Gastrocnemius medialis (tissue), 4 donors: ENCODE results near the gene CDHR3. TPM values are rescaled to one million over a fixed set of nuclear protein-coding genes. Genes with fewer than 3 reads are reported as not detected.

ENCODE experiments used
- ATAC-seq, 2 donors: fragments of 150-250 bp; one replicate each; pipeline ENCODE4 v1.9.1; 2016
- DNase-seq, 2 donors: peaks; one replicate each; pipeline ENCODE4 v3.0.0-alpha.2; 2019
- H3K27ac ChIP-seq, 4 donors: fragments of 200-600 bp; sonication (generic); 1 replicate in 1 of 4; 2 replicates in 3 of 4; pipeline ENCODE4 v1.5.1; 2016 to 2018; ENCODE audit warnings: mild to moderate bottlenecking in 2 of 4, moderate library complexity in 1 of 4
- H3K27me3 ChIP-seq, 3 donors: fragments of 200-600 bp; sonication (generic) in 2 of 3; 1 replicate in 1 of 3; 2 replicates in 2 of 3; pipeline versions ENCODE4 v1.5.1 to v1.6.0; 2016 to 2019; ENCODE audit warnings: mild to moderate bottlenecking in 1 of 3, moderate library complexity in 1 of 3
- H3K36me3 ChIP-seq, 2 donors: fragments of 200-600 bp; sonication (generic) in 1 of 2; one replicate each; pipeline ENCODE4 v1.5.1; 2017 to 2018
- H3K4me1 ChIP-seq, 2 donors: fragments of 200-600 bp; sonication (generic) in 1 of 2; one replicate each; pipeline ENCODE4 v1.5.1; 2016 to 2017; ENCODE audit warnings: mild to moderate bottlenecking in 2 of 2
- H3K4me3 ChIP-seq, 4 donors: fragments of 200-600 bp; sonication (generic) in 3 of 4; 1 replicate in 1 of 4; 2 replicates in 3 of 4; pipeline ENCODE4 v1.5.1; 2016 to 2019; ENCODE audit warnings: mild to moderate bottlenecking in 2 of 4
- H3K9me3 ChIP-seq, 3 donors: fragments of 200-600 bp; sonication (generic) in 2 of 3; 1 replicate in 1 of 3; 2 replicates in 2 of 3; pipeline ENCODE4 v1.5.1; 2016 to 2019
- CTCF ChIP-seq, 5 experiments: fragments of 450-650 bp in 3 of 5; fragments of 200-600 bp in 2 of 5; sonication (generic) in 2 of 5; IDR thresholded peaks in 4 of 5; conservative IDR thresholded peaks in 1 of 5; 1 replicate in 4 of 5; 2 replicates in 1 of 5; pipeline ENCODE4 v1.5.1; 2016 to 2019; ENCODE audit warnings: antibody characterized with exemption in 5 of 5, mild to moderate bottlenecking in 3 of 5, moderate library complexity in 3 of 5
- POLR2A ChIP-seq, 2 donors: fragments of 450-650 bp; IDR thresholded peaks; one replicate each; pipeline ENCODE4 v1.6.1; 2017; ENCODE audit warnings: antibody characterized with exemption in 2 of 2, mild to moderate bottlenecking in 2 of 2, moderate library complexity in 2 of 2
- in situ Hi-C, 4 donors: fragments of 200-750 bp; cut with MboI; loops; one replicate each; pipeline versions ENCODE4 v1.15.0 to v1.8.0; 2017; ENCODE audit warnings: low sequenced_read_pairs in 4 of 4
- intact Hi-C: fragments of 100-400 bp; cut with DNase I; formaldehyde crosslinking; loops from one replicate; pipeline ENCODE4 v1.15.1; 2023; ENCODE audit warnings: low total_unique reads
- total RNA-seq, 4 donors: library from RNA; depleted of rRNA; stranded (reverse); fragments of >200 nt; gene quantifications; one replicate each; pipeline versions ENCODE4 v1.1.0 to v1.2.3, GENCODE V29; 2016

The CDHR3 gene
- total RNA-seq, 4 donors from 2014 or later: 0.62 to 21.2 TPM; not detected in 2

DNA sequence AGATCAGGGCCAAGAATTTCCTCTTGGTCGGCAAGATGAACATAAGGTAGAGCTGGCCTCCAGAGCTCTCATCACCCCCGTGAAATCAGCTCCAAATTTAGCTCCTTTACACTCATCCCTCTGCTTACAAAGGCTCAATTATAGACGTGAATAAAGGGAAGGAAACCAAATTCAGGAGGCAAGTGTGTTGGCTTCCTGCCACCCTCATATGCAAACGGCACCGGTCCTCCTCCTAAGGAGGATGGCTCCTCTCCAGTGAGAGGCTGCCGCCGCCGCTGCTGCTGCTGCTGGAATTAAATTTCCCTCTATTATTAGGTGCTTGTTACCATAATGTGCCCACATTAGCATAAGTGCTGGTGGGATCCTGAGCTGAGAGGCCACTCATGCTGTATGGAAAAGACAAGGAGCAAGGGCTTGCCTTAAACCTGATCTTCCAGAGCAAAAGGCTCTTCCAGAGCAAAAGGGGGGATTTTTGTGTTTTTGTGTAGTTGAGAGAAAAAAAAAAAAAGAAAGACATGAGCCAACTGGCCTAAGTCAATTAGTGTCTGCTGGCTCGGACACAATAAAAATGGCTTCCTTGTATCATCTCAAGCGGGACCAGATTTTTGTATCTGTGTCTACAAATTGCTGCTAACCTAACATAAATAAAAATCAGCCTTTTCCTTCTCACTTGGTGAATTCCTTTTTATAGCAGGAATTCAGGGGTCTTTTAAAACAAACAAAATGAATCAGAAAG, 68.4 kb downstream of the CDHR3 start:
- in situ Hi-C loops: loop anchor here in 2 of 4 donors (25.0 kb wide), 2 partner anchors 369 to 394 kb away; no protein-coding TSS in a partner anchor
- Histone ChIP-seq H3K36me3 (no peaks in the 10 kb centered on the region), H3K4me3 (no peak overlapping the region), H3K27me3 (no peaks in the 10 kb centered on the region), H3K9me3 (no peaks in the 10 kb centered on the region), H3K4me1 (peaks cover 5 to 8% of the 10 kb centered on the region in 2 donors), H3K27ac (no peak overlapping the region)
- DNase-seq: no peak
- intact Hi-C loops: no loop called here
- ATAC-seq: no peak
- TF ChIP-seq CTCF (IDR thresholded peaks at IDR 0.05 in 4 of 5, conservative IDR thresholded peaks at IDR 0.05 in 1 of 5) (no peak), POLR2A (IDR thresholded peaks at IDR 0.05) (no peak)

DNA sequence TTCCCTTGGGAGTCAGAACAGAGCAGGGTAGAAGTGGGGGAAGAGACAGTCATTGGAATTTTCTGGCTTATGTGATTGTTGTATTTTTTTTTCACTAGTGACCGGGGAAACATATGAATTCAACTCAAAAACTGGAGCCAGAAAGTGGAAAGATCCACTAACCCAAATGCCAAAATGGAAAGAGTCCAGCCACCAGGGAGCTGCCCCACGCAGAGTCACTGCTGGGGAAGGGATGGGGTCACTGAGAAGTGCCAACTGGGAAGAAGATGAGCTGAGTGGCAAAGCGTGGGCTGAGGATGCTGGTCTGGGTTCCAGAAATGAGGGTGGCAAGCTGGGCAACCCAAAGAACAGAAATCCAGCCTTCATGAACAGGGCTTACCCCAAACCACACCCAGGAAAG, 69.2 kb downstream of the CDHR3 start:
- intact Hi-C loops (no loop called here), in situ Hi-C loops (loop anchor here in 2 of 4 donors (25.0 kb wide), 2 partner anchors 370 to 395 kb away; no protein-coding TSS in a partner anchor)
- Histone ChIP-seq H3K36me3 (no peaks in the 10 kb centered on the region), H3K27me3 (no peaks in the 10 kb centered on the region), H3K27ac (no peak overlapping the region), H3K4me3 (no peak overlapping the region), H3K9me3 (no peaks in the 10 kb centered on the region), H3K4me1 (peaks cover 5 to 8% of the 10 kb centered on the region in 2 donors)
- TF ChIP-seq POLR2A (IDR thresholded peaks at IDR 0.05): no peak
- TF ChIP-seq CTCF (IDR thresholded peaks at IDR 0.05 in 4 of 5, conservative IDR thresholded peaks at IDR 0.05 in 1 of 5): no peak
- DNase-seq (no peak), ATAC-seq (no peak)

- H3K27me3 ChIP-seq: no peaks in the 10 kb centered on the region
Observed at GRCh38 chr7:106033735-106034134, 70.7 kb downstream of the CDHR3 start.

DNA sequence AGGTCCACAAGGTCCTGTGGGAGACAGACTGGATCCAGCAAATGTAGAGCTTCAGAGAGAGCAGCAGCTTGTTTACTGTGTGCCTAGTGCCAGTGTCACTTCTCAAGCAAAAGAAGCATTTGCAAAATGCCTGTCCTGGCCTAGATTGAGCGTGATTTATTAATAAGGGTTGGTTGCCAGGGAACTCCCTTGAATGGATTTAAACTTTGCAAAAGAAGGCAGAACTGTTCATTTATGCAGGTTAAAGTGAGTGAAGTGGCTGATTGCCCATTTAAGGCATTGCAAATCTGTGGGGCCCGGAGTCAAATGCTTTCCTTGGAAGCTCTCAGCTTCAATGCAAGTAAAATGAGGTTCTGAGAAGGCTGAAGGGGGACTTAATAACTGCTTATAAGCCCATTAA, 71.3 kb downstream of the CDHR3 start:
- in situ Hi-C loops (loop anchor here in 2 of 4 donors (25.0 kb wide), 2 partner anchors 372 to 397 kb away; no protein-coding TSS in a partner anchor), intact Hi-C loops (no loop called here)
- no peak overlapping the region for H3K27ac ChIP-seq
- H3K9me3 ChIP-seq: no peaks in the 10 kb centered on the region
- no peak for DNase-seq
- H3K36me3 ChIP-seq: no peaks in the 10 kb centered on the region
- H3K4me3 ChIP-seq: no peak overlapping the region
- no peaks in the 10 kb centered on the region for H3K27me3 ChIP-seq
- TF ChIP-seq CTCF (IDR thresholded peaks at IDR 0.05 in 4 of 5, conservative IDR thresholded peaks at IDR 0.05 in 1 of 5): no peak
- no peak for TF ChIP-seq POLR2A (IDR thresholded peaks at IDR 0.05)
- no peak for ATAC-seq
- peaks cover 5 to 8% of the 10 kb centered on the region in 2 donors for H3K4me1 ChIP-seq

More at GRCh38 chr7:106033735-106034134, 70.7 kb downstream of the CDHR3 start:
- intact Hi-C loops (no loop called here), in situ Hi-C loops (loop anchor here in 2 of 4 donors (25.0 kb wide), 2 partner anchors 371 to 396 kb away; no protein-coding TSS in a partner anchor)
- no peaks in the 10 kb centered on the region for H3K36me3 ChIP-seq
- H3K9me3 ChIP-seq: no peaks in the 10 kb centered on the region
- H3K4me1 ChIP-seq: peaks cover 5 to 8% of the 10 kb centered on the region in 2 donors
- ATAC-seq: no peak
- H3K4me3 ChIP-seq: no peak overlapping the region
- no peak for DNase-seq
- no peak overlapping the region for H3K27ac ChIP-seq
- TF ChIP-seq POLR2A (IDR thresholded peaks at IDR 0.05) (no peak), CTCF (IDR thresholded peaks at IDR 0.05 in 4 of 5, conservative IDR thresholded peaks at IDR 0.05 in 1 of 5) (no peak)
